Left lung (tissue), 10 donors: Measurements from ENCODE around the gene TIMM9. TPM values are rescaled to one million over a fixed set of nuclear protein-coding genes. Genes with fewer than 3 reads are reported as not detected.

Experiments used
- ATAC-seq: fragments of 200-7000 bp; cut with Tn5 transposase; one replicate; pipeline ENCODE4 v1.9.1; 2020; ENCODE audit warnings: moderate library complexity
- DNase-seq, 4 donors: peaks; one replicate each; pipeline ENCODE4 v3.0.0-alpha.2; 2013 to 2020
- H3K27ac ChIP-seq, 2 donors: fragments of 200-600 bp; sonication (generic) in 1 of 2; one replicate each; pipeline versions ENCODE4 v1.5.0 to v1.8.0; 2020 to 2021
- H3K27me3 ChIP-seq, 2 donors: fragments of 200-600 bp; sonication (generic) in 1 of 2; one replicate each; pipeline versions ENCODE4 v1.5.0 to v1.8.0; 2020 to 2021
- H3K36me3 ChIP-seq, 2 donors: fragments of 200-600 bp; sonication (generic) in 1 of 2; one replicate each; pipeline versions ENCODE4 v1.5.0 to v1.8.0; 2020 to 2021
- H3K4me1 ChIP-seq, 2 donors: fragments of 200-600 bp; one replicate each; pipeline ENCODE4 v1.8.0; 2021
- H3K4me3 ChIP-seq, 2 donors: fragments of 200-600 bp; sonication (generic) in 1 of 2; one replicate each; pipeline versions ENCODE4 v1.5.0 to v1.8.0; 2020 to 2021; ENCODE audit warnings: mild to moderate bottlenecking in 1 of 2
- H3K9me3 ChIP-seq, 2 donors: fragments of 200-600 bp; sonication (generic) in 1 of 2; one replicate each; pipeline versions ENCODE4 v1.5.0 to v1.8.0; 2020 to 2021
- intact Hi-C, 2 donors: fragments of 100-400 bp; cut with DNase I; formaldehyde crosslinking; loops; one replicate each; pipeline versions ENCODE4 v1.11.2 to v1.14.2; 2022
- polyA plus RNA-seq, 6 donors: library from polyadenylated mRNA; unstranded; fragments of 120-200 nt; gene quantifications; one replicate each; pipeline ENCODE4 v1.2.1, GENCODE V29; 2013; ENCODE audit not compliant: insufficient read length in 6 of 6
- total RNA-seq, 2 donors: library from RNA; stranded (reverse); fragmentation: NEBNext Ultra II Directional; extraction: Animal tissue kit (Norgen Biotek cat#: 25700); gene quantifications; one replicate each; pipeline ENCODE4 v1.2.1, GENCODE V29; 2021
- TF ChIP-seq, protein P1 (sequence below), 2 donors: fragments of 200-600 bp; sonication (generic) in 1 of 2; IDR thresholded peaks; one replicate each; pipeline versions ENCODE4 v1.5.0 to v1.8.0; 2021; ENCODE audit warnings: antibody characterized with exemption in 2 of 2
- donor health status: DM: no; HTN: yes; CAD: no.
- donor health status: DM: no; HTN: no; CAD: no.

TIMM9 gene
- total and polyA plus RNA-seq, 8 donors = 22.5 to 74.0 (median 68.0) TPM

DNA sequence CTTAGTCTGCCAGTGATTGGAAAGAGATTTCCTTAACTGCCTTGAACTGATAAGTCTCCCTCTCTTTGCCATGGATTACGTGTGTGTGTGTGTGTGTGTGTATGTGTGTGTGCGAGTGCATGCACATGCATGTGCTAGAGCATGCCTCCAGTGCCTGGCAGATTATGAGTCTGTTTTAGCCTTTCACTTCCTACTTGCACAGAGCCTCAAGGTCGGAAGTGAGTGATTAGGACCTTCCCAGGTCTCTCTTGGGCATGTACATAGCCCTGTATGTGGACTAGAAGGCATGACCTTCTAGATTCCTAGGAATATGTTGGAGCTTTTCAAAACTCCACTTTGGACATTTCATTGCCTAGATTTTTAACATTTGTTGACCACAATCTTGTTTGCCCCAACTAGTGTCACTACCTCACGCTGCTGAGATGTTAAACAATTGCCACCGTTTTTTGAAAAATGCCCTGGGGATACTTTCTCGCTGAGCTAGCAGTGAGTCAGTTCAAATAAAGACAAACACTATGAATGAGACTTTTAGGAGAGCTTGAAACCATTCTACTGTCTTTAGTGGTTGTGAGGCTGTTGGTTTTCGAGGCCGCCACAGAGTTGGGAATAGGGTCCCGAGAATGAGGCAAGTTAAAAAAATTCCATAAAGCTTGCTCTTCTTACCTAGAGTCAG is 28.4 kb upstream of the TIMM9 start:
- ATAC-seq (no peak), DNase-seq (no peak)
- Histone ChIP-seq H3K9me3 (no peaks in the 10 kb centered on the region), H3K27me3 (no peaks in the 10 kb centered on the region), H3K4me1 (no peaks in the 10 kb centered on the region), H3K27ac (no peak overlapping the region), H3K36me3 (peaks cover 0 to 69% of the 10 kb centered on the region in 2 donors), H3K4me3 (no peak overlapping the region)
- intact Hi-C loops = no loop called here
- TF ChIP-seq, protein P1, sequence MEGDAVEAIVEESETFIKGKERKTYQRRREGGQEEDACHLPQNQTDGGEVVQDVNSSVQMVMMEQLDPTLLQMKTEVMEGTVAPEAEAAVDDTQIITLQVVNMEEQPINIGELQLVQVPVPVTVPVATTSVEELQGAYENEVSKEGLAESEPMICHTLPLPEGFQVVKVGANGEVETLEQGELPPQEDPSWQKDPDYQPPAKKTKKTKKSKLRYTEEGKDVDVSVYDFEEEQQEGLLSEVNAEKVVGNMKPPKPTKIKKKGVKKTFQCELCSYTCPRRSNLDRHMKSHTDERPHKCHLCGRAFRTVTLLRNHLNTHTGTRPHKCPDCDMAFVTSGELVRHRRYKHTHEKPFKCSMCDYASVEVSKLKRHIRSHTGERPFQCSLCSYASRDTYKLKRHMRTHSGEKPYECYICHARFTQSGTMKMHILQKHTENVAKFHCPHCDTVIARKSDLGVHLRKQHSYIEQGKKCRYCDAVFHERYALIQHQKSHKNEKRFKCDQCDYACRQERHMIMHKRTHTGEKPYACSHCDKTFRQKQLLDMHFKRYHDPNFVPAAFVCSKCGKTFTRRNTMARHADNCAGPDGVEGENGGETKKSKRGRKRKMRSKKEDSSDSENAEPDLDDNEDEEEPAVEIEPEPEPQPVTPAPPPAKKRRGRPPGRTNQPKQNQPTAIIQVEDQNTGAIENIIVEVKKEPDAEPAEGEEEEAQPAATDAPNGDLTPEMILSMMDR (IDR thresholded peaks at IDR 0.05) = no peak

DNA sequence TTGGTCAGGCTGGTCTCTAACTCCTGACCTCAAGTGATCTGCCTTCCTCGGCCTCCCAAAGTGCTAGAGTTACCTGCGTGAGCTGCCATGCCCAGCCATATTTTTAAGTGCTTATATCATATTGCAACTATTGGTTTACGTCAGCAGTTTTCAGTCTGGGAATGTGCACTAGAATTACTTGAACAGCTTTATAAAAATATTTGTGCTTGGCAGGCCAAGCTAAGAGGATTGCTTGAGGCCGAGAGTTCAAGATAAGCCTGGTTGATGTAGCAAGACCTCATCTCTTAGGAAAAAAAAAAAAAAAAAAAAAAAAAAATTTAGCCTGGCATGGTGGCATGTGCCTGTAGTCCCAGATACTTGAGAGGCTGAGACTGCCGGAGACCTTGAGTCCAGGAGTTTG is 17.3 kb upstream of the TIMM9 start:
- H3K36me3 ChIP-seq = peaks cover 0 to 81% of the 10 kb centered on the region in 2 donors
- ATAC-seq (peak; percentile 89), DNase-seq (no peak)
- intact Hi-C loops = no loop called here
- H3K27me3 ChIP-seq = no peaks in the 10 kb centered on the region
- H3K4me1 ChIP-seq = peaks cover 0 to 3% of the 10 kb centered on the region in 2 donors
- peak overlapping the region in 1 of 2 donors; percentile 26 for H3K27ac ChIP-seq
- H3K9me3 ChIP-seq = no peaks in the 10 kb centered on the region
- H3K4me3 ChIP-seq = no peak overlapping the region
- TF ChIP-seq, protein P1 (IDR thresholded peaks at IDR 0.05) = no peak

DNA sequence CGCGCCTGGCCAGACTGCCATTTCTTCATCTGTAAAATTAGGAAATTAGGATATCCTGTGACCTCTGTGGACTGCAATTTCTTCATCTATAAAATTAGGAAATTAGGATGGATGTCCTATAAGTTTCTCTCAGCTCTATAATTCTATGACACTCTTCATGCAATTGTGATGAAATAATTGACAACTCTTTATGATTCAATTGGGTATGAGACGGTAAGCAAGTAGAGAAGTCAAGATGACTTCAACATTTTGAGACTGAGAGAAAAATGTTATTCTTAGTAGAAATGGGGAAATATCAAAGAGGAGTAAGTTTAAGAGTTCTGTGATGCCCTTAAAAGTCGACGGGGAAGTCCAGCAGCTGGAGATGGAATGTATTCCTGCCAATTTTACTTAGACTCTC is 12.1 kb upstream of the TIMM9 start:
- no peak for ATAC-seq
- Histone ChIP-seq H3K27ac (peak overlapping the region in 1 of 2 donors; percentile 26), H3K9me3 (no peaks in the 10 kb centered on the region), H3K4me1 (no peaks in the 10 kb centered on the region), H3K36me3 (peaks cover 0 to 58% of the 10 kb centered on the region in 2 donors), H3K4me3 (no peak overlapping the region), H3K27me3 (no peaks in the 10 kb centered on the region)
- DNase-seq = no peak
- TF ChIP-seq, protein P1 (IDR thresholded peaks at IDR 0.05) = no peak
- intact Hi-C loops = no loop called here

DNA sequence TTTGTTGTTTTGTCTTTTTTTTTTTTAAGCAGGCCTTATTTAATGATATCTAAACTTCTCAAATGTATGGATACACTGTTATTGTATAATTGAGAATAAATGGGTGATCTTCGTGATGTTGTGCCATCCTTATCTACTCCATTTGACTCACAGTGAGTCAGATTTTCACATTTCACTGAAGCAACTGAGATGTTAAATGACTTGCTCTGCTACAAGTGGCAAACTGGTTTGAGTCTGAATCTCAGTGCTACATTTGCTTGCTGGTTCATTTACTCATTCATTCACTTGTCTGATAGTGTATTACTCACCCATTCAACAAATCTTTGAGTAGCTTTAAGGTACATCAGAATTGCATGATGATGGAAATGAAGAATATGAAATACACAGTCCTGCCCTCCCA is 2.8 kb upstream of the TIMM9 start:
- ATAC-seq = no peak
- H3K36me3 ChIP-seq = peaks cover 0 to 25% of the 10 kb centered on the region in 2 donors
- TF ChIP-seq, protein P1 (IDR thresholded peaks at IDR 0.05) = no peak

GRCh38 chr14:58428118-58428683 is 870 bp upstream of the TIMM9 start:
- peak in 2 of 4 donors; percentile 34 to 51 for DNase-seq
- TF ChIP-seq, protein P1 (IDR thresholded peaks at IDR 0.05) = no peak
- no peaks in the 10 kb centered on the region for H3K27me3 ChIP-seq
- peak overlapping the region; percentile 91 to 94 for H3K27ac ChIP-seq
- H3K4me1 ChIP-seq = peaks cover 10 to 35% of the 10 kb centered on the region in 2 donors
- peaks cover 0 to 19% of the 10 kb centered on the region in 2 donors for H3K36me3 ChIP-seq
- H3K4me3 ChIP-seq = peak overlapping the region; percentile 88 to 91
- ATAC-seq = peak; percentile 41
- intact Hi-C loops = no loop called here
- H3K9me3 ChIP-seq = no peaks in the 10 kb centered on the region

More for the DNA sequence above, 2.8 kb upstream of the TIMM9 start:
- intact Hi-C loops = no loop called here
- H3K27ac ChIP-seq = no peak overlapping the region
- H3K4me3 ChIP-seq = no peak overlapping the region
- H3K4me1 ChIP-seq = peaks cover 10 to 32% of the 10 kb centered on the region in 2 donors
- no peaks in the 10 kb centered on the region for H3K9me3 ChIP-seq
- no peak for DNase-seq
- H3K27me3 ChIP-seq = no peaks in the 10 kb centered on the region
